HG03442 (cell line): ENCODE results near the gene KCNJ18.
"Not testable (repeated sequence)": the region's sequence is repeated elsewhere in the genome, so short reads cannot be mapped to it uniquely, and the experiment has no call there.

Source experiments
- ATAC-seq: cut with Tn5 transposase; IDR thresholded peaks from one replicate; pipeline ENCODE4 v1.9.1; 2021; ENCODE audit warnings: mild to moderate bottlenecking, moderate library complexity; ENCODE audit not compliant: unreplicated experiment

The KCNJ18 gene

GRCh38 chr17:21719511-21720226, 27.3 kb downstream of the KCNJ18 start:
- not testable (repeated sequence) for ATAC-seq

GRCh38 chr17:21720566-21720965, 28.2 kb downstream of the KCNJ18 start:
- ATAC-seq, result not testable (repeated sequence)

GRCh38 chr17:21722268-21722667, 29.9 kb downstream of the KCNJ18 start:
- ATAC-seq, result not testable (repeated sequence)

GRCh38 chr17:21724216-21725006, 32.1 kb downstream of the KCNJ18 start:
- ATAC-seq, result not testable (repeated sequence)

GRCh38 chr17:21731076-21731475, 38.8 kb downstream of the KCNJ18 start:
- not testable (repeated sequence) for ATAC-seq

GRCh38 chr17:21733931-21734330, 41.6 kb downstream of the KCNJ18 start:
- ATAC-seq, result not testable (repeated sequence)

GRCh38 chr17:21735814-21736213, 43.5 kb downstream of the KCNJ18 start:
- ATAC-seq, result not testable (repeated sequence)

GRCh38 chr17:21737015-21737580, 44.8 kb downstream of the KCNJ18 start:
- not testable (repeated sequence) for ATAC-seq

GRCh38 chr17:21738241-21738640, 45.9 kb downstream of the KCNJ18 start:
- not testable (repeated sequence) for ATAC-seq

- not testable (repeated sequence) for ATAC-seq
Observed at GRCh38 chr17:21738877-21739474, 46.7 kb downstream of the KCNJ18 start.

GRCh38 chr17:21739485-21739884, 47.2 kb downstream of the KCNJ18 start:
- ATAC-seq, result peak; percentile 52

GRCh38 chr17:21740836-21741235, 48.5 kb downstream of the KCNJ18 start:
- not testable (repeated sequence) for ATAC-seq

GRCh38 chr17:21741520-21741919, 49.2 kb downstream of the KCNJ18 start:
- ATAC-seq, result not testable (repeated sequence)

- ATAC-seq, result no peak
Observed at GRCh38 chr17:21742326-21742725, 50.0 kb downstream of the KCNJ18 start.

- ATAC-seq, result not testable (repeated sequence)
Observed at GRCh38 chr17:21744151-21744550, 51.8 kb downstream of the KCNJ18 start.

GRCh38 chr17:21744621-21745020, 52.3 kb downstream of the KCNJ18 start:
- not testable (repeated sequence) for ATAC-seq

- not testable (repeated sequence) for ATAC-seq
Observed at GRCh38 chr17:21745385-21746054, 53.2 kb downstream of the KCNJ18 start.

- ATAC-seq, result not testable (repeated sequence)
Observed at GRCh38 chr17:21746415-21746814, 54.1 kb downstream of the KCNJ18 start.

- ATAC-seq, result not testable (repeated sequence)
Observed at GRCh38 chr17:21747195-21747915, 55.0 kb downstream of the KCNJ18 start.

GRCh38 chr17:21748686-21749085, 56.4 kb downstream of the KCNJ18 start:
- not testable (repeated sequence) for ATAC-seq
